ENCODE measurements around the gene MYPN. TPM values are rescaled to one million over a fixed set of nuclear protein-coding genes. Genes with fewer than 3 reads are reported as not detected.

The MYPN gene
- total and polyA plus RNA-seq, 2 experiments from 2014 or later = not detected

DNA sequence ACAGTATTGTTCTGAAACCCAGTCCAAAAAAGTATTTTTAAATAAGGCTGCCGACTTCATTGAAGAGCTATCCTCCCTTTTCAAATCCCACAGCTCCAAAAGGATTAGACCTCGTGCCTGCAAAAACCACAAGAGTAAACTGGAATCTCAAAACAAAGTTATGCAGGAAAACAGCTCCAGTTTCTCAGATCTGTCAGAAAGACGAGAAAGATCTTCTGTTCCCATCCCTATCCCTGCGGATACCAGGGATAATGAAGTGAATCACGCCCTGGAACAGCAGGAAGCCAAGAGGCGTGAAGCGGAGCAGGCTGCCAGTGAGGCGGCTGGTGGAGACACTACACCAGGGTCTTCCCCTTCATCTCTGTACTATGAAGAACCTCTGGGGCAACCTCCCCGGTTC lies 12.6 kb downstream of the MYPN start:
- Histone ChIP-seq H3K27me3 (no peaks in the 10 kb centered on the region), H3K9me2 (replicated peaks; ENCODE audit: insufficient read depth) (no peaks in the 10 kb centered on the region), H3K27ac (no peak overlapping the region), H3K79me2 (no peaks in the 10 kb centered on the region), H3K36me3 (replicated peaks; ENCODE audit: insufficient read depth, low read depth) (no peaks in the 10 kb centered on the region), H3K4me2 (peak overlapping the region; percentile 25), H2AFZ (no peak overlapping the region), H3K9me3 (ENCODE audit: low read depth) (no peaks in the 10 kb centered on the region), H3K4me3 (no peak overlapping the region), H4K20me1 (ENCODE audit: insufficient read depth, poor library complexity, severe bottlenecking) (no peaks in the 10 kb centered on the region), H3K4me1 (ENCODE audit: insufficient read depth) (no peaks in the 10 kb centered on the region)
- no peak for DNase-seq (ENCODE audit: low spot score)
- WGBS (ENCODE audit: low lambda C conversion rate, missing lambda C conversion rate) = 81% methylated on average over 9 of the region's 9 CpGs
- TF ChIP-seq EZH2phosphoT487 (IDR thresholded peaks at IDR 0.05; ENCODE audit: low read depth, severe bottlenecking, unreplicated experiment) (no peak), EZH2 (IDR thresholded peaks at IDR 0.05; ENCODE audit: borderline replicate concordance) (no peak)
- TF ChIP-seq, protein P1, sequence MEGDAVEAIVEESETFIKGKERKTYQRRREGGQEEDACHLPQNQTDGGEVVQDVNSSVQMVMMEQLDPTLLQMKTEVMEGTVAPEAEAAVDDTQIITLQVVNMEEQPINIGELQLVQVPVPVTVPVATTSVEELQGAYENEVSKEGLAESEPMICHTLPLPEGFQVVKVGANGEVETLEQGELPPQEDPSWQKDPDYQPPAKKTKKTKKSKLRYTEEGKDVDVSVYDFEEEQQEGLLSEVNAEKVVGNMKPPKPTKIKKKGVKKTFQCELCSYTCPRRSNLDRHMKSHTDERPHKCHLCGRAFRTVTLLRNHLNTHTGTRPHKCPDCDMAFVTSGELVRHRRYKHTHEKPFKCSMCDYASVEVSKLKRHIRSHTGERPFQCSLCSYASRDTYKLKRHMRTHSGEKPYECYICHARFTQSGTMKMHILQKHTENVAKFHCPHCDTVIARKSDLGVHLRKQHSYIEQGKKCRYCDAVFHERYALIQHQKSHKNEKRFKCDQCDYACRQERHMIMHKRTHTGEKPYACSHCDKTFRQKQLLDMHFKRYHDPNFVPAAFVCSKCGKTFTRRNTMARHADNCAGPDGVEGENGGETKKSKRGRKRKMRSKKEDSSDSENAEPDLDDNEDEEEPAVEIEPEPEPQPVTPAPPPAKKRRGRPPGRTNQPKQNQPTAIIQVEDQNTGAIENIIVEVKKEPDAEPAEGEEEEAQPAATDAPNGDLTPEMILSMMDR (IDR thresholded peaks at IDR 0.05; ENCODE audit: poor library complexity) = no peak

DNA sequence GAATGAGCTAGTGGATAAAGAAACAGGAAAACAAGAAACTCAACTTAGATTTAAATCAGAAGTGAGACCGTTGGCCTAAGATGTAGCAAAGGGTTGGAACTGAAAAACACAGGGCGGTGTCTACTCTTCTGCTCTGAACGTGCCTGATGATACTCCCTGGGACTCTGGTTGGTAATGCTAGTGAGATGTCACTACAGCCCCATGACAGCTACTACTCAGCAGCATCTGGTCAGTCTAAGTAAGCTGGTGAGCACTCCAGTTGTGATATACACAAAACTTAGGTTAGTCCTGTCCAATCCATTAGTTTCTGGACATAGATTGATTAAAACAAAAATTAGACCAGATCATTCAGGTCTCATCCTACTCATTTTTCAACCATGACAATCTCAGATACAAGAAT lies 15.4 kb downstream of the MYPN start:
- Histone ChIP-seq H3K27me3 (no peaks in the 10 kb centered on the region), H3K4me1 (ENCODE audit: insufficient read depth) (no peaks in the 10 kb centered on the region), H3K9me2 (replicated peaks; ENCODE audit: insufficient read depth) (no peaks in the 10 kb centered on the region), H3K79me2 (no peaks in the 10 kb centered on the region), H3K27ac (no peak overlapping the region), H3K9me3 (ENCODE audit: low read depth) (no peaks in the 10 kb centered on the region), H2AFZ (no peak overlapping the region), H3K4me2 (no peak overlapping the region), H3K36me3 (replicated peaks; ENCODE audit: insufficient read depth, low read depth) (no peaks in the 10 kb centered on the region), H4K20me1 (ENCODE audit: insufficient read depth, poor library complexity, severe bottlenecking) (no peaks in the 10 kb centered on the region), H3K4me3 (no peak overlapping the region)
- TF ChIP-seq, protein P1 (IDR thresholded peaks at IDR 0.05; ENCODE audit: poor library complexity) = no peak
- TF ChIP-seq EZH2 (IDR thresholded peaks at IDR 0.05; ENCODE audit: borderline replicate concordance) (no peak), EZH2phosphoT487 (IDR thresholded peaks at IDR 0.05; ENCODE audit: low read depth, severe bottlenecking, unreplicated experiment) (no peak)
- 79% methylated on average over 3 of the region's 3 CpGs for WGBS (ENCODE audit: low lambda C conversion rate, missing lambda C conversion rate)
- DNase-seq (ENCODE audit: low spot score) = no peak

DNA sequence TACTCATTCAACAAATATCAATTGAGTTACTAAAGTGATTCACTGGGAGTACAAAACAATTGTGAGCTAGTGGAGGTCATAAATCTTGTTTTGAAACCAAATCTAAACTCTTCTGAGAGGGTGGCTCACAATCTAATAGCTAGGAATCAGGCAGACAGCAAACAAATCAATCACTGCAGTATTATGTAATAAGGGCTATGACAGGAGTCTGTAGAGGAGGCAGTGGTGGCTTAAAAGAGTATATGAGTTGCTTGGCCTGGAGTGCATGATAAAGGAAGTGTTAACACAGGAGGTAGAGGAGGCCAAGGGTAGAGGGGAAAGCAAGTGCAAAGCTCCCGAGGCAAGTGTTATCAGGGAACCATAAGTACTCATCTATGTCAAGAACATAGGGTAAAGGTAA lies 16.5 kb downstream of the MYPN start:
- Histone ChIP-seq H2AFZ (no peak overlapping the region), H3K4me2 (no peak overlapping the region), H3K79me2 (no peaks in the 10 kb centered on the region), H3K9me3 (ENCODE audit: low read depth) (no peaks in the 10 kb centered on the region), H3K27me3 (no peaks in the 10 kb centered on the region), H3K27ac (no peak overlapping the region), H3K36me3 (replicated peaks; ENCODE audit: insufficient read depth, low read depth) (no peaks in the 10 kb centered on the region), H4K20me1 (ENCODE audit: insufficient read depth, poor library complexity, severe bottlenecking) (no peaks in the 10 kb centered on the region), H3K4me1 (ENCODE audit: insufficient read depth) (no peaks in the 10 kb centered on the region), H3K9me2 (replicated peaks; ENCODE audit: insufficient read depth) (no peaks in the 10 kb centered on the region), H3K4me3 (no peak overlapping the region)
- DNase-seq (ENCODE audit: low spot score) = peak; percentile 24
- TF ChIP-seq EZH2 (IDR thresholded peaks at IDR 0.05; ENCODE audit: borderline replicate concordance) (no peak), EZH2phosphoT487 (IDR thresholded peaks at IDR 0.05; ENCODE audit: low read depth, severe bottlenecking, unreplicated experiment) (no peak)
- TF ChIP-seq, protein P1 (IDR thresholded peaks at IDR 0.05; ENCODE audit: poor library complexity) = no peak
- 40% methylated on average over 1 of the region's 1 CpG for WGBS (ENCODE audit: low lambda C conversion rate, missing lambda C conversion rate)

DNA sequence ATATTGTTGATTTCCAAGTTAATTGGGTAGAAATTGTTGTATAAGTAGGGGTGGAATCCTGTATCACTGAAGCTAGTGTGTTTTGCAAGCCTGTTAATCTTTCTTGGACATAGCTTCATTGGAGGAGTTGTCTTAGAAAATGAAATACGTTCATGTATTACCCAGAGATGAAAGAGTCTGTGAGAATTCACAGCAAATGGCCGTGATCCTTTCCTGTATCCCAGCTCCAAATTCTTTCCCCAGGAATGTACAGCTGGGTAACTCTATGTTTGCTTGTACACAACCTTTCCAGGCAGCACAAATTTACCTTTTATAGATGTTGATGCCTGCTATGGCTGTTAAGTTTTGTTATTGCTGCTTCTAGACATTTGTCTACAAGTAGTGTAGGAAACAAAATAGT lies 18.7 kb downstream of the MYPN start:
- no peak overlapping the region for H3K4me3 ChIP-seq
- no peak overlapping the region for H2AFZ ChIP-seq
- 59% methylated on average over 2 of the region's 2 CpGs for WGBS (ENCODE audit: low lambda C conversion rate, missing lambda C conversion rate)
- H3K4me2 ChIP-seq = no peak overlapping the region
- H3K4me1 ChIP-seq (ENCODE audit: insufficient read depth) = no peaks in the 10 kb centered on the region
- TF ChIP-seq, protein P1 (IDR thresholded peaks at IDR 0.05; ENCODE audit: poor library complexity) = no peak
- TF ChIP-seq EZH2phosphoT487 (IDR thresholded peaks at IDR 0.05; ENCODE audit: low read depth, severe bottlenecking, unreplicated experiment) (no peak), EZH2 (IDR thresholded peaks at IDR 0.05; ENCODE audit: borderline replicate concordance) (no peak)
- no peaks in the 10 kb centered on the region for H4K20me1 ChIP-seq (ENCODE audit: insufficient read depth, poor library complexity, severe bottlenecking)
- no peak overlapping the region for H3K27ac ChIP-seq
- no peaks in the 10 kb centered on the region for H3K9me3 ChIP-seq (ENCODE audit: low read depth)
- no peak for DNase-seq (ENCODE audit: low spot score)
- no peaks in the 10 kb centered on the region for H3K9me2 ChIP-seq (replicated peaks; ENCODE audit: insufficient read depth)
- H3K36me3 ChIP-seq (replicated peaks; ENCODE audit: insufficient read depth, low read depth) = no peaks in the 10 kb centered on the region
- H3K79me2 ChIP-seq = no peaks in the 10 kb centered on the region
- H3K27me3 ChIP-seq = no peaks in the 10 kb centered on the region

Measured in hepatocyte (in vitro differentiated cells).